Measurements from ENCODE around the gene ZSCAN21. TPM values are rescaled to one million over a fixed set of nuclear protein-coding genes. Genes with fewer than 3 reads are reported as not detected.

The ZSCAN21 gene
- total RNA-seq, 1 experiment from 2014 or later: 24.3 TPM

DNA sequence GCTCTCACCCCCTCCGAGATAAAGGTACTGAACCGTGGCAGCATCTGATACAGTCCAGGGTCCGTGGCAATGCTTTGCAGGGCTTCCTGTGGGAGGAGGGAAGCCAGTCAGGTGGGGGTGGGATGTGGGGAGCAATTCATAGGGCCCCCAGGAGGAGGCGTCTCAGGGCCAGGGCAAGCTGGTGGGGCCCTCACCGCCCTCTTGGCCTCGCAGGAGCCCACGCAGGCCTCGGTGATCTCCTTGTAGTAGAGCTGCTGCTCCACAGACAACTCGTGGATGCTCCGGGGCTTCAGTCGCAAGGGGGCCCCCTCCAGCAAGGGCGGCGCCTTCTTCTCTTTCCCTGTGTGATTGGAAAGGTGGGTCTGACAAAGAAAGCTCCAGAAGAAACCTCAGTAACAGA, 62.3 kb downstream of the ZSCAN21 start:
- Histone ChIP-seq H3T11ph (ENCODE audit: low read length) (no peak overlapping the region), H3K4ac (ENCODE audit: low read depth, low read length) (no peak overlapping the region), H3K23me2 (ENCODE audit: insufficient read length, low read depth, low read length, poor library complexity, severe bottlenecking) (no peaks in the 10 kb centered on the region), H3K23ac (ENCODE audit: insufficient read length, low read depth, low read length) (no peak overlapping the region), H3K27me3 (ENCODE audit: insufficient read depth, low read length) (no peaks in the 10 kb centered on the region), H4K20me1 (ENCODE audit: control insufficient read depth, insufficient read depth, insufficient read length) (no peaks in the 10 kb centered on the region), H3K14ac (ENCODE audit: insufficient read depth, low read length) (no peak overlapping the region), H3K79me2 (ENCODE audit: insufficient read depth, low read length) (no peaks in the 10 kb centered on the region), H4K91ac (ENCODE audit: insufficient read length, low read depth, low read length) (no peak overlapping the region), H2BK12ac (ENCODE audit: insufficient read length, low read depth, low read length) (no peak overlapping the region), H3K4me2 (ENCODE audit: insufficient read depth, insufficient read length, low read length) (no peak overlapping the region), H3K18ac (ENCODE audit: insufficient read length, low read depth, low read length) (no peak overlapping the region), H3K56ac (ENCODE audit: insufficient read length, low read depth, low read length) (no peak overlapping the region), H3K9ac (ENCODE audit: extremely low read depth, insufficient read length, low read length) (no peak overlapping the region), H2AFZ (ENCODE audit: low read length) (no peak overlapping the region), H3K9me3 (ENCODE audit: control insufficient read depth, low read depth, low read length) (no peaks in the 10 kb centered on the region), H4K8ac (replicated peaks; ENCODE audit: insufficient read length, low read depth, low read length) (no peak overlapping the region), H2BK15ac (ENCODE audit: low read depth, low read length) (no peak overlapping the region), H2BK5ac (ENCODE audit: insufficient read length, low read length) (no peak overlapping the region), H3K79me1 (ENCODE audit: insufficient read depth, low read depth, low read length, poor library complexity, severe bottlenecking) (no peaks in the 10 kb centered on the region), H4K5ac (ENCODE audit: insufficient read length, low read depth, low read length) (no peak overlapping the region), H2BK120ac (ENCODE audit: low read depth, low read length, poor library complexity, severe bottlenecking) (no peak overlapping the region), H3K27ac (ENCODE audit: insufficient read length, low read depth, low read length) (no peak overlapping the region), H2BK20ac (ENCODE audit: low read depth, low read length, poor library complexity, severe bottlenecking) (no peak overlapping the region), H2AK5ac (ENCODE audit: insufficient read length, low read length) (no peak overlapping the region), H3K4me1 (ENCODE audit: insufficient read depth, low read length) (no peaks in the 10 kb centered on the region)
- no peak overlapping the region for H3K27ac Mint-ChIP-seq
- no peak for DNase-seq
- H3K4me3 Mint-ChIP-seq: no peak overlapping the region
- 0 out of 4 replicates have a peak, but pooled peaks cover 0 to 3% of the 10 kb centered on the region in 2 experiments for H3K4me1 Mint-ChIP-seq
- WGBS (ENCODE audit: extremely low coverage, insufficient read length, low lambda C conversion rate): no CpG with 5 or more reads among the region's 13 CpGs
- no peaks in the 10 kb centered on the region for H3K27me3 Mint-ChIP-seq (ENCODE audit: low read depth)
- peaks cover 52 to 79% (median 75%) of the 10 kb centered on the region in 3 experiments for H3K36me3 Mint-ChIP-seq (ENCODE audit: insufficient read depth in 1 of 3, low read depth in 3 of 3)
- TF ChIP-seq, protein P1, sequence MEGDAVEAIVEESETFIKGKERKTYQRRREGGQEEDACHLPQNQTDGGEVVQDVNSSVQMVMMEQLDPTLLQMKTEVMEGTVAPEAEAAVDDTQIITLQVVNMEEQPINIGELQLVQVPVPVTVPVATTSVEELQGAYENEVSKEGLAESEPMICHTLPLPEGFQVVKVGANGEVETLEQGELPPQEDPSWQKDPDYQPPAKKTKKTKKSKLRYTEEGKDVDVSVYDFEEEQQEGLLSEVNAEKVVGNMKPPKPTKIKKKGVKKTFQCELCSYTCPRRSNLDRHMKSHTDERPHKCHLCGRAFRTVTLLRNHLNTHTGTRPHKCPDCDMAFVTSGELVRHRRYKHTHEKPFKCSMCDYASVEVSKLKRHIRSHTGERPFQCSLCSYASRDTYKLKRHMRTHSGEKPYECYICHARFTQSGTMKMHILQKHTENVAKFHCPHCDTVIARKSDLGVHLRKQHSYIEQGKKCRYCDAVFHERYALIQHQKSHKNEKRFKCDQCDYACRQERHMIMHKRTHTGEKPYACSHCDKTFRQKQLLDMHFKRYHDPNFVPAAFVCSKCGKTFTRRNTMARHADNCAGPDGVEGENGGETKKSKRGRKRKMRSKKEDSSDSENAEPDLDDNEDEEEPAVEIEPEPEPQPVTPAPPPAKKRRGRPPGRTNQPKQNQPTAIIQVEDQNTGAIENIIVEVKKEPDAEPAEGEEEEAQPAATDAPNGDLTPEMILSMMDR (conservative IDR thresholded peaks at IDR 0.05): no peak
- H3K9me3 Mint-ChIP-seq: no peaks in the 10 kb centered on the region

Small RNA genes lying within 50 kb of the gene (microRNA-seq; reads per million reads assigned to microRNA genes)
- gene MIR106B (ENCODE audit: borderline microRNAs expressed): 1,145 reads per million, percentile 95 among the genes with 10 or more reads in this experiment
- 128 reads per million, percentile 76 among the genes with 10 or more reads in this experiment for gene MIR25 (ENCODE audit: borderline microRNAs expressed)
- gene MIR93 (ENCODE audit: borderline microRNAs expressed): 2,017 reads per million, percentile 97 among the genes with 10 or more reads in this experiment

Other genes with a start within 250 kb of the ZSCAN21 start
- gene CYP3A43, start 221.8 kb upstream of the ZSCAN21 start, total RNA-seq (2021): not detected in 2 replicates
- gene OR2AE1, start 172.7 kb upstream of the ZSCAN21 start, total RNA-seq (2021): not detected in 2 replicates
- 6.9 and 7.3 TPM in 2 replicates for gene TRIM4, start 130.2 kb upstream of the ZSCAN21 start, total RNA-seq (2021)
- 1.4 and 2.3 TPM in 2 replicates for gene GJC3, start 120.2 kb upstream of the ZSCAN21 start, total RNA-seq (2021)
- 0.24 TPM in 1 of 2 replicates, not detected in the other for gene AZGP1, start 73.7 kb upstream of the ZSCAN21 start, total RNA-seq (2021)
- 28.2 and 29.8 TPM in 2 replicates for gene ZKSCAN1, start 34.2 kb upstream of the ZSCAN21 start, total RNA-seq (2021)
- gene ZNF3, start 31.9 kb downstream of the ZSCAN21 start, total RNA-seq (2021): 60.4 and 62.8 TPM in 2 replicates
- gene COPS6, start 39.2 kb downstream of the ZSCAN21 start, total RNA-seq (2021): 140 and 144 TPM in 2 replicates
- 387 and 390 TPM in 2 replicates for gene MCM7, start 51.6 kb downstream of the ZSCAN21 start, total RNA-seq (2021)
- 18.8 and 20.2 TPM in 2 replicates for gene AP4M1, start 51.9 kb downstream of the ZSCAN21 start, total RNA-seq (2021)
- gene TAF6, start 69.6 kb downstream of the ZSCAN21 start, total RNA-seq (2021): 87.1 and 88.9 TPM in 2 replicates
- gene CNPY4, start 69.9 kb downstream of the ZSCAN21 start, total RNA-seq (2021): 10.4 and 12.3 TPM in 2 replicates
- gene MBLAC1, start 77.2 kb downstream of the ZSCAN21 start, total RNA-seq (2021): 1.6 and 1.9 TPM in 2 replicates
- 164 and 179 TPM in 2 replicates for gene LAMTOR4, start 99.1 kb downstream of the ZSCAN21 start, total RNA-seq (2021)
- gene TRAPPC14, start 108.9 kb downstream of the ZSCAN21 start, total RNA-seq (2021): 31.8 and 32.8 TPM in 2 replicates
- gene GAL3ST4, start 118.8 kb downstream of the ZSCAN21 start, total RNA-seq (2021): 6.0 and 7.0 TPM in 2 replicates
- gene GPC2, start 127.6 kb downstream of the ZSCAN21 start, total RNA-seq (2021): 39.5 and 45.2 TPM in 2 replicates
- gene STAG3, start 128.1 kb downstream of the ZSCAN21 start, total RNA-seq (2021): 2.6 and 3.1 TPM in 2 replicates
- 0.50 and 0.70 TPM in 2 replicates for gene PVRIG, start 170.2 kb downstream of the ZSCAN21 start, total RNA-seq (2021)